ENCODE data around the gene SGO2. TPM values are rescaled to one million over a fixed set of nuclear protein-coding genes. Genes with fewer than 3 reads are reported as not detected.
"Not testable (repeated sequence)": the region's sequence is repeated elsewhere in the genome, so short reads cannot be mapped to it uniquely, and the experiment has no call there.

Gene SGO2
- total RNA-seq, 1 donor from 2014 or later, result 10.7 TPM

GRCh38 chr2:200602584-200602983 lies 76.6 kb downstream of the SGO2 start:
- no peaks in the 10 kb centered on the region for H3K36me3 Mint-ChIP-seq
- H3K4me3 Mint-ChIP-seq, result no peak overlapping the region
- H3K27ac Mint-ChIP-seq, result no peak overlapping the region
- no peak for DNase-seq (ENCODE audit: low spot score in 2 of 2, unreplicated experiment in 2 of 2)
- H3K27me3 Mint-ChIP-seq (ENCODE audit: low read depth), result peaks cover under 1% of the 10 kb centered on the region
- H3K4me1 Mint-ChIP-seq, result peaks cover 11% of the 10 kb centered on the region
- no peak for TF ChIP-seq CTCF (IDR thresholded peaks at IDR 0.05; ENCODE audit: unreplicated experiment)
- H3K9me3 Mint-ChIP-seq, result peaks cover 19% of the 10 kb centered on the region

- H3K27me3 Mint-ChIP-seq (ENCODE audit: low read depth), result no peaks in the 10 kb centered on the region
- no peak for DNase-seq (ENCODE audit: low spot score in 2 of 2, unreplicated experiment in 2 of 2)
- H3K36me3 Mint-ChIP-seq, result no peaks in the 10 kb centered on the region
- no peak overlapping the region for H3K4me3 Mint-ChIP-seq
- H3K27ac Mint-ChIP-seq, result no peak overlapping the region
- H3K4me1 Mint-ChIP-seq, result peaks cover 11% of the 10 kb centered on the region
- TF ChIP-seq CTCF (IDR thresholded peaks at IDR 0.05; ENCODE audit: unreplicated experiment), result no peak
- peaks cover 28% of the 10 kb centered on the region for H3K9me3 Mint-ChIP-seq
These were observed 78.0 kb downstream of the SGO2 start for GRCh38 chr2:200603972-200604371.

- no peaks in the 10 kb centered on the region for H3K36me3 Mint-ChIP-seq
- no peak for TF ChIP-seq CTCF (IDR thresholded peaks at IDR 0.05; ENCODE audit: unreplicated experiment)
- no peak for DNase-seq (ENCODE audit: low spot score in 2 of 2, unreplicated experiment in 2 of 2)
- peaks cover 11% of the 10 kb centered on the region for H3K4me1 Mint-ChIP-seq
- H3K4me3 Mint-ChIP-seq, result no peak overlapping the region
- no peaks in the 10 kb centered on the region for H3K27me3 Mint-ChIP-seq (ENCODE audit: low read depth)
- no peak overlapping the region for H3K27ac Mint-ChIP-seq
- peaks cover 28% of the 10 kb centered on the region for H3K9me3 Mint-ChIP-seq
These were observed 78.7 kb downstream of the SGO2 start for GRCh38 chr2:200604571-200605255.

GRCh38 chr2:200608341-200609027 lies 82.5 kb downstream of the SGO2 start:
- H3K27ac Mint-ChIP-seq, result no peak overlapping the region
- DNase-seq (ENCODE audit: low spot score in 2 of 2, unreplicated experiment in 2 of 2), result no peak
- peaks cover 28% of the 10 kb centered on the region for H3K9me3 Mint-ChIP-seq
- H3K36me3 Mint-ChIP-seq, result no peaks in the 10 kb centered on the region
- H3K4me1 Mint-ChIP-seq, result peaks cover 2% of the 10 kb centered on the region
- no peak overlapping the region for H3K4me3 Mint-ChIP-seq
- H3K27me3 Mint-ChIP-seq (ENCODE audit: low read depth), result no peaks in the 10 kb centered on the region
- TF ChIP-seq CTCF (IDR thresholded peaks at IDR 0.05; ENCODE audit: unreplicated experiment), result no peak

- Mint-ChIP-seq H3K27me3 (ENCODE audit: low read depth) (no peaks in the 10 kb centered on the region), H3K9me3 (peaks cover 28% of the 10 kb centered on the region), H3K4me3 (no peak overlapping the region), H3K4me1 (no peaks in the 10 kb centered on the region), H3K27ac (no peak overlapping the region), H3K36me3 (no peaks in the 10 kb centered on the region)
- TF ChIP-seq CTCF (IDR thresholded peaks at IDR 0.05; ENCODE audit: unreplicated experiment), result no peak
- DNase-seq (ENCODE audit: low spot score in 2 of 2, unreplicated experiment in 2 of 2), result no peak
These were observed 83.1 kb downstream of the SGO2 start for GRCh38 chr2:200609028-200609614.

- not testable (repeated sequence) for H3K27ac Mint-ChIP-seq; H3K4me1 Mint-ChIP-seq; H3K4me3 Mint-ChIP-seq; H3K27me3 Mint-ChIP-seq (ENCODE audit: low read depth); H3K36me3 Mint-ChIP-seq; DNase-seq (ENCODE audit: low spot score in 2 of 2, unreplicated experiment in 2 of 2)
- H3K9me3 Mint-ChIP-seq, result peaks cover 28% of the 10 kb centered on the region
These were observed 84.2 kb downstream of the SGO2 start for GRCh38 chr2:200610217-200610616.

All from mesothelial cell of epicardium (in vitro differentiated cells).